Glomerular endothelial cell (primary cell): ENCODE measurements around the gene PKN1. TPM values are rescaled to one million over a fixed set of nuclear protein-coding genes. Genes with fewer than 3 reads are reported as not detected.
A peak's percentile ranks its signal among the peaks of the same experiment; 100 is the strongest.
"Not testable (repeated sequence)": the region's sequence is repeated elsewhere in the genome, so short reads cannot be mapped to it uniquely, and the experiment has no call there.

Source experiments
- DNase-seq: peaks from one replicate; pipeline ENCODE4 v3.0.0-alpha.2; 2011; ENCODE audit warnings: low read depth, low spot score; ENCODE audit errors: extremely low read depth
- total RNA-seq: library from RNA; depleted of rRNA; stranded (reverse); fragments of >200 nt; gene quantifications from 2 replicates; pipeline ENCODE4 v1.2.3, GENCODE V29; 2015

Gene PKN1
- total RNA-seq, 1 donor from 2014 or later, result 300 TPM

- DNase-seq, result no peak
Measured at GRCh38 chr19:14479975-14480699, 47.0 kb downstream of the PKN1 start.

- DNase-seq, result no peak
Measured at GRCh38 chr19:14480700-14481079, 47.6 kb downstream of the PKN1 start.

GRCh38 chr19:14482172-14482941 is 49.3 kb downstream of the PKN1 start:
- no peak for DNase-seq

- DNase-seq, result no peak
Measured at GRCh38 chr19:14487370-14488125, 54.4 kb downstream of the PKN1 start.

GRCh38 chr19:14492756-14493337 is 59.7 kb downstream of the PKN1 start:
- no peak for DNase-seq

GRCh38 chr19:14494411-14494810 is 61.3 kb downstream of the PKN1 start:
- DNase-seq, result no peak

- DNase-seq, result no peak
Measured at GRCh38 chr19:14494910-14495671, 62.0 kb downstream of the PKN1 start.

GRCh38 chr19:14495672-14496028 is 62.5 kb downstream of the PKN1 start:
- DNase-seq, result no peak

- DNase-seq, result peak; percentile 88
Measured at GRCh38 chr19:14496029-14496833, 63.1 kb downstream of the PKN1 start, which contains the start of gene GIPC1. GIPC1 (minus strand) TSS chr19:14496127; CDS start chr19:14482976, 13,151 bp downstream.

- no peak for DNase-seq
Measured at GRCh38 chr19:14496834-14497227, 63.7 kb downstream of the PKN1 start.

- no peak for DNase-seq
Measured at GRCh38 chr19:14497228-14497921, 64.3 kb downstream of the PKN1 start.

- DNase-seq, result no peak
Measured at GRCh38 chr19:14502334-14503092, 69.4 kb downstream of the PKN1 start.

- no peak for DNase-seq
Measured at GRCh38 chr19:14503285-14503684, 70.2 kb downstream of the PKN1 start.

- DNase-seq, result not testable (repeated sequence)
Measured at GRCh38 chr19:14504575-14504974, 71.5 kb downstream of the PKN1 start.

GRCh38 chr19:14505488-14506239 is 72.6 kb downstream of the PKN1 start:
- no peak for DNase-seq

GRCh38 chr19:14507704-14508542 is 74.8 kb downstream of the PKN1 start:
- DNase-seq, result no peak
